D721Med (cell line): ENCODE measurements around the gene ZFHX2.

ENCODE experiments used
- DNase-seq: peaks from one replicate; pipeline ENCODE4 v3.0.0; 2011; ENCODE audit warnings: low spot score; ENCODE audit not compliant: insufficient read length
- FAIRE-seq: peaks from 2 replicates; lab custom pipeline; 2011; peaks lifted over from hg19 to GRCh38; lab: Jason Lieb, UNC
- TF ChIP-seq, protein P1 (sequence below): IDR thresholded peaks from 2 replicates; pipeline ENCODE4 v1.5.1; 2012; ENCODE audit warnings: mild to moderate bottlenecking, control low read depth; ENCODE audit not compliant: insufficient read depth; ENCODE audit errors: missing control alignments

The ZFHX2 gene

DNA sequence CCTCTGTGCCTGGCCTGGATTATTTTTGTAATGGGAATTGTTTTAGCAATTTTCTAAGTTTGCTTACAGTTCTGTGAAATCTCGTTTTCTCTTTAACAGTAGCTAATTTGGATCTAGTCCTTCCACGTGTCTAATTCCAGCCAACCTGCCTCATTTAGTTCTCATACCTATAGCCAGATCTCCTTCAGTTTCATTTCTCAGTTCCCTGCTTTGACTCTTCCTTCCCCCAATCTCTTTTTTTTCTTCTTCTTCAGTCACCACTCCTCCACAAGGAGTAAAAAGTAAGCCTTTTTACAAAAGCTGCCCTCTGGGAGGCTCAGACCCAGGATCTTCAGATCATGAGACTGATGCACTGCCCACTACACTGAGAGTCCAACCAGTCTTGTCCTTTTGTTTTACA lies 6.0 kb upstream of the ZFHX2 start:
- no peak for FAIRE-seq
- TF ChIP-seq, protein P1, sequence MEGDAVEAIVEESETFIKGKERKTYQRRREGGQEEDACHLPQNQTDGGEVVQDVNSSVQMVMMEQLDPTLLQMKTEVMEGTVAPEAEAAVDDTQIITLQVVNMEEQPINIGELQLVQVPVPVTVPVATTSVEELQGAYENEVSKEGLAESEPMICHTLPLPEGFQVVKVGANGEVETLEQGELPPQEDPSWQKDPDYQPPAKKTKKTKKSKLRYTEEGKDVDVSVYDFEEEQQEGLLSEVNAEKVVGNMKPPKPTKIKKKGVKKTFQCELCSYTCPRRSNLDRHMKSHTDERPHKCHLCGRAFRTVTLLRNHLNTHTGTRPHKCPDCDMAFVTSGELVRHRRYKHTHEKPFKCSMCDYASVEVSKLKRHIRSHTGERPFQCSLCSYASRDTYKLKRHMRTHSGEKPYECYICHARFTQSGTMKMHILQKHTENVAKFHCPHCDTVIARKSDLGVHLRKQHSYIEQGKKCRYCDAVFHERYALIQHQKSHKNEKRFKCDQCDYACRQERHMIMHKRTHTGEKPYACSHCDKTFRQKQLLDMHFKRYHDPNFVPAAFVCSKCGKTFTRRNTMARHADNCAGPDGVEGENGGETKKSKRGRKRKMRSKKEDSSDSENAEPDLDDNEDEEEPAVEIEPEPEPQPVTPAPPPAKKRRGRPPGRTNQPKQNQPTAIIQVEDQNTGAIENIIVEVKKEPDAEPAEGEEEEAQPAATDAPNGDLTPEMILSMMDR: no peak

DNA sequence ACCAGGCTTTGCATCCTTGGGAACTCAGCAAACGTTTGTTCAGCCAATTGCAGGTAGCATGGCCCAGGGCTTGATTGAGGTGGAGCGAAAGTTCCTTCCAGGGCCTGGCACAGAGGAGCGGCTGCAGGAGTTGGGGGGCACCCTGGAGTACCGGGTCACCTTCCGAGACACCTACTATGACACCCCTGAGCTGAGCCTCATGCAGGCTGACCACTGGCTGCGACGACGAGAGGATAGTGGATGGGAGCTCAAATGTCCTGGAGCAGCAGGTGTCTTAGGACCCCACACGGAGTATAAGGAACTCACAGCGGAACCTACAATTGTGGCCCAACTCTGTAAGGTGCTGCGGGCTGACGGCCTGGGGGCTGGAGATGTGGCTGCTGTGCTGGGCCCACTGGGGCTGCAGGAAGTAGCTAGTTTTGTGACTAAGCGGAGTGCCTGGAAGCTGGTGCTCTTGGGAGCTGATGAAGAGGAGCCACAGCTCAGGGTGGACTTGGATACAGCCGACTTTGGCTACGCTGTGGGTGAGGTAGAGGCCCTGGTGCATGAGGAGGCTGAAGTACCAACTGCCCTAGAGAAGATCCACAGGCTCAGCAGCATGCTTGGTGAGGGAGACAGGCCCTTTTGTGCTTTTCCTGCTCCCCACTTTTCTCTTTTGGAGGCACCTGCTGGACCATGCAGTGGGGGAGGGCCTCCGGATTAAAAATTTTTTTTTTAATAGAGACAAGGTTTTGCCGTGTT lies 5.3 kb upstream of the ZFHX2 start:
- no peak for DNase-seq

More for the DNA sequence above, 6.0 kb upstream of the ZFHX2 start:
- DNase-seq: no peak

DNA sequence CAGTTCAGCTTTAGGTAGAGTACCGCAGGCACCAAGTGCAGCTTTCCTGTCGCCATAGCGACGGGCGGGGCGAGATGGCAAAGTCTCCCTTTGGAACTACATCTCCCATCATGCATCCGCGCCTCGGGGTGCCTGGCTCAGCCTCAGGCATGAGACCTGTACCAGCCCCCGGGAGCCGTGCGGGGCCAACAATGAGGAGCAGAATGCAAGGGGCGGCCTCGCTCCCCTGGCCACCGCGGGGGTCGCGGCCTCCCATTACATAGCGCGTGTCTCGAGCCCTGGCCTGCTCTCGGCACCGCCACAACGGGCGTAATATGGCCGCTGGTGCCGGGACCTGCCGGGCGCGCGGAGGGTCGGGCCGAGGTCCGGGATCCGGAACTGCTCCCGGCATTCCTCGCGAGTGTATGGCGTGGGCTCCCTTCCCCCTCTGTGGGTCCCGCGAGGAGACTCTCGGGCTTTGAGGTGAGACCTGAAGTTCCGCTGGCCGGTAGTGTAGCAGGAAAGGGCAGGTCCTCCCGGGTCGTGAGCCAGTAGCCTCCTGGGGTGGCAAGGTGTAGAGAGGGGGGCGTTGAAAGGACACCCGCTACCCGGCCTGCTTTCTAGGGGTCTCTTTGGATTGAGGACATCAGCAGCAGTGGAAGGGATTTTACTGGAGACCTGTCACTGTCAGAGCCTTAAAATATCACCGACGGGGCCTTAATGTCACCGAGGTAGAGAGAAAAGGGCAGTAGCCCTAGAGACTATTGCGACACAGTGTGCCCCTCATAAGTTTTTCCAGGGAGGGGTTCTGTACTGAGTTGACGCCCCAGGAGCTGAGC lies 4.5 kb upstream of the ZFHX2 start, which contains the start of gene THTPA:
Gene THTPA (plus strand): TSS at position 390 of the 818 bp plus-strand sequence. CDS start 487 bp downstream, outside the sequence.
- TF ChIP-seq, protein P1: no peak
- FAIRE-seq (no peak), DNase-seq (peak; percentile 95)

More for the DNA sequence above, 5.3 kb upstream of the ZFHX2 start:
- TF ChIP-seq, protein P1: no peak
- no peak for FAIRE-seq

DNA sequence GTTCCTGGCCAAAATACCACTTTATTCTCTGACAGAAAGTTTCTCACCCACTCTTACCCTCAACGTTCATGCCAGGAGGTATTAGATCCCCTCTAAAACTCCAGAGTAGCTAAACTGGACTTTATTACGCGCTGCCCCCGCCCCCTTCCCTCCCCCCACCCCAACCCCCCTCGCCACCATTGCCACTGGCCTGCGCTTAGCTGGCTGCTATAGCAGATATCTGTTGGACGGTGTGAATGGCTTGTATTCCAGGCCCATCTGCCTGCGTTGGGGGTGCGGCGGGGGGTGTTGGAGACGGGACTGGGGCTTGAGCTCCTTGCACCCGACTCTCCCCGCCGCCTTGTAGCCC lies 3.9 kb upstream of the ZFHX2 start:
- DNase-seq (no peak), FAIRE-seq (no peak)
- TF ChIP-seq, protein P1: no peak

DNA sequence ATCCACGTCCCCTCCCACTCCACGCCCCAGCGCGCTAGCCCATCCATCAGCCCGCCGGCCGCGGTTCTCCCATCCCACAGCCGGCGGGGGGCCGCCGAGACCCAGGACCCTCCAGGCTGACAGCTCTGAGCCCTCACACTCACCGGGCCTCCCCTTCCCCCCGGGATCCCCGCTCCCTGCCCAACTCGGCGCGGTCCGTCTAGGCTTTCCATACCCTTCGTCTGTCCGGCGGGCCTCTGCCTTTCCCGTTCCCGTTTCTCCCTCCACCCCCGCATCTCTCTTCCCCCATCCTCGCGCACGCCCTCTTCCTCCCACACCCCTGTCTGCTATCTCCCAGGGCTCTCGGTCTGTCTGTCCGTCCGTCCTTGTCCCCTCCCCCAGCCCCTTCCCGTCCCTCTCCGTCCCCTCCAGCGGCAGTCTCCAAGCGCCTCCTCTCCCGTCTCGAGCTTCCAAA lies 726 bp downstream of the ZFHX2 start:
- no peak for FAIRE-seq
- TF ChIP-seq, protein P1: no peak
- DNase-seq: no peak

DNA sequence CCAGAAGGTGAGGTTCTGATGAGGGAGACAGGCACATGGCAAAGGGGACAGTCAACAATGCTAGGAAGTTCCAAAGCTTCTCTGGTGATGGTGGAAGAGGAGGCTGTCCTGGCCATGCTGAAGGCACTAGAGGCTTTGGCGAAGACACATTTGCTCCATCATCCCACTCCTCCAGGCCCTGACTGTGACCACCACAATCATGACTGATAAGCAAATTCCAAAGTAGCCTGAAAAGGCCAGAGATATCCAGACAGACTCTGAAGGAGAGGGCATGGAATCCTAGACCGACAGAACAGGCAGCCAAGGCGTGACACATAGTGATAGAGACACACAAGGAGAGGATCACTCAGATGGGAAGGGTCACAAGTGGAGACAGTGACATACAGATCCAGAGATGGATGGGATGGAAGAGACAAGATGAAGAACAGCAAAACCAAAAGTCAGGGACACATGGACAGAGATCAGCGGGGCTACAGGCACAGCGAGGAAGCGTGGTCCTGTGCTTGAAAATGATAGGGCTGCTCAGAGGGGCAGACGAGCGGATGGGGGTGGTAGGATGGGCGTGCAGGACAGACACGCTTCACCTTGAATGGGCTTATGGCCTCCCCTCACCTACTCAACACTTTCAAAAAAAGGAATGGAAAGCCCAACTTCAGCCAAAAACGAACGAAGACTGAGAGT lies 1.3 kb downstream of the ZFHX2 start:
- FAIRE-seq (no peak), DNase-seq (no peak)
- TF ChIP-seq, protein P1: no peak
